A549 (cell line): Measurements from ENCODE around the gene IL10RA. TPM values are rescaled to one million over a fixed set of nuclear protein-coding genes. Genes with fewer than 3 reads are reported as not detected.
A peak's percentile ranks its signal among the peaks of the same experiment; 100 is the strongest.

Experiments
- ATAC-seq, 2 experiments: fragments of 200-7000 bp in 1 of 2; fragments of >200 bp in 1 of 2; cut with Nextera tagmentation in 1 of 2; cut with Tn5 transposase in 1 of 2; 3 replicates each; pipeline versions ENCODE4 v1.8.0 to v1.9.1; 2018 to 2020; ENCODE audit warnings: mild to moderate bottlenecking in 1 of 2, moderate library complexity in 1 of 2
- CTCF ChIA-PET: fragments of 300-600 bp; sonication (Branson Sonifier 250); formaldehyde crosslinking; extraction: SDS; loops from one replicate; lab custom pipeline; 2021; ENCODE audit warnings: antibody characterized with exemption, inconsistent platforms; lab: Yijun Ruan, JAX
- POLR2A ChIA-PET: fragments of 350-600 bp; formaldehyde crosslinking; extraction: SDS; loops from one replicate; lab custom pipeline; 2021; ENCODE audit warnings: antibody characterized with exemption, inconsistent platforms; lab: Yijun Ruan, JAX
- DNase-seq, 2 experiments: peaks; one replicate each; pipeline versions ENCODE4 v3.0.0 to v3.0.0-alpha.2; 2011 to 2016; ENCODE audit warnings: low read depth in 1 of 2, low spot score in 1 of 2
- FAIRE-seq: peaks from 2 replicates; lab custom pipeline; 2011; peaks lifted over from hg19 to GRCh38; lab: Jason Lieb, UNC
- H3K27ac ChIP-seq, 2 experiments: fragments of >200 bp; sonication (Bioruptor Twin); formaldehyde crosslinking; 3 replicates each; pipeline ENCODE4 v1.5.1; 2016 to 2017
- H3K4me1 ChIP-seq: fragments of >200 bp; sonication (Bioruptor Twin); formaldehyde crosslinking; 3 replicates; pipeline ENCODE4 v1.6.1; 2016
- H3K4me2 ChIP-seq: fragments of >200 bp; sonication (Bioruptor Twin); formaldehyde crosslinking; 3 replicates; pipeline ENCODE4 v1.6.1; 2016
- H3K4me3 ChIP-seq: fragments of >200 bp; sonication (Bioruptor Twin); formaldehyde crosslinking; 3 replicates; pipeline ENCODE4 v1.5.1; 2016
- H3K9me3 ChIP-seq: fragments of >200 bp; sonication (Bioruptor Twin); formaldehyde crosslinking; 3 replicates; pipeline ENCODE4 v1.6.1; 2016
- CBX2 ChIP-seq: fragments of 200-600 bp; sonication (generic); IDR thresholded peaks from 2 replicates; pipeline ENCODE4 v1.6.1; 2016; ENCODE audit warnings: low read depth, mild to moderate bottlenecking, borderline replicate concordance
- E2F6 ChIP-seq: IDR thresholded peaks from 2 replicates; pipeline ENCODE4 v1.6.1; 2012; ENCODE audit warnings: low read depth, borderline replicate concordance
- EHMT2 ChIP-seq: fragments of 200-600 bp; sonication (generic); IDR thresholded peaks from 2 replicates; pipeline ENCODE4 v1.6.1; 2016; ENCODE audit warnings: antibody characterized with exemption, low read depth, mild to moderate bottlenecking, moderate library complexity
- FOSL2 ChIP-seq, 2 experiments: fragments of 450-650 bp in 1 of 2; fragments of >200 bp in 1 of 2; sonication (Bioruptor Twin) in 1 of 2; formaldehyde crosslinking; IDR thresholded peaks; 2 replicates each; pipeline versions ENCODE4 v1.5.0 to v1.6.1; 2016 to 2020; ENCODE audit warnings: mild to moderate bottlenecking in 1 of 2, moderate library complexity in 1 of 2
- HOXA7 ChIP-seq: fragments of 250-450 bp; sonication (Bioruptor Pico); IDR thresholded peaks from 2 replicates; pipeline ENCODE4 v1.5.0; 2020; ENCODE audit warnings: mild to moderate bottlenecking, moderate library complexity
- JUN ChIP-seq, 2 experiments: fragments of >200 bp; sonication (Bioruptor Twin); formaldehyde crosslinking; IDR thresholded peaks; 2 replicates in 1 of 2; 3 replicates in 1 of 2; pipeline ENCODE4 v1.6.1; 2016 to 2017
- NPAS2 ChIP-seq: fragments of 250-450 bp; sonication (Bioruptor Pico); IDR thresholded peaks from 2 replicates; pipeline ENCODE4 v1.8.0; 2022; ENCODE audit warnings: mild to moderate bottlenecking, moderate library complexity, borderline replicate concordance
- POLR2A ChIP-seq: IDR thresholded peaks from 2 replicates; pipeline ENCODE4 v1.6.1; 2012; ENCODE audit warnings: mild to moderate bottlenecking, low read length
- RCOR1 ChIP-seq: fragments of 150-350 bp; IDR thresholded peaks from 2 replicates; pipeline ENCODE4 v1.6.1; 2014; ENCODE audit warnings: antibody characterized with exemption, low read length, low read depth
- RNF2 ChIP-seq: fragments of 200-600 bp; sonication (generic); IDR thresholded peaks from 2 replicates; pipeline ENCODE4 v1.6.1; 2016; ENCODE audit warnings: low read depth, mild to moderate bottlenecking, antibody characterized with exemption, moderate library complexity, borderline replicate concordance
- USF2 ChIP-seq: fragments of 450-650 bp; IDR thresholded peaks from 2 replicates; pipeline ENCODE4 v1.6.1; 2014; ENCODE audit warnings: antibody characterized with exemption
- ZC3H11A ChIP-seq: fragments of 450-650 bp; IDR thresholded peaks from 2 replicates; pipeline ENCODE4 v1.6.1; 2014; ENCODE audit warnings: antibody characterized with exemption, mild to moderate bottlenecking
- ZFP36 ChIP-seq: fragments of 450-650 bp; IDR thresholded peaks from 2 replicates; pipeline ENCODE4 v1.6.1; 2014; ENCODE audit warnings: borderline replicate concordance; ENCODE audit not compliant: partially characterized antibody
- ZSCAN20 ChIP-seq: fragments of 250-450 bp; sonication (Bioruptor Pico); IDR thresholded peaks from 2 replicates; pipeline ENCODE4 v1.8.0; 2022; ENCODE audit warnings: mild to moderate bottlenecking, moderate library complexity
- WGBS: methylation state at CpG from one replicate; pipeline ENCODE4 v1.1.6; 2017; ENCODE audit errors: missing lambda C conversion rate; 5-methylcytosine and 5-hydroxymethylcytosine counted together
- polyA plus RNA-seq, 4 experiments: library from polyadenylated mRNA; depleted of rRNA in 3 of 4; stranded (reverse); fragments of >200 nt; fragmentation: RNase III in 1 of 4; extraction: RNeasy Plus Mini Kit Qiagen cat#74134 plus additional on column Dnase treatment in 1 of 4; gene quantifications; 2 replicates in 3 of 4; 3 replicates in 1 of 4; pipeline ENCODE4 v1.2.3, GENCODE V29; 2011 to 2017

Gene IL10RA
- polyA plus RNA-seq, 2 of the 4 experiments (the other 2 are of a cell fraction), result 0.03 to 0.17 TPM

- Histone ChIP-seq H3K9me3 (no peaks in the 10 kb centered on the region), H3K4me3 (no peak overlapping the region), H3K27ac (no peak overlapping the region), H3K4me1 (no peaks in the 10 kb centered on the region), H3K4me2 (no peak overlapping the region)
- ATAC-seq (no peak), DNase-seq (no peak), FAIRE-seq (no peak)
- 70% methylated on average over 3 of the region's 3 CpGs for WGBS
- ChIA-PET CTCF (no interaction called here), POLR2A (no interaction called here)
- no peak for TF ChIP-seq POLR2A
- TF ChIP-seq HOXA7 (CRISPR knock-in tag), result no peak
- no peak for TF ChIP-seq ZSCAN20 (CRISPR knock-in tag)
- no peak for TF ChIP-seq ZFP36
- TF ChIP-seq CBX2, result no peak
Observed at GRCh38 chr11:117980720-117981119, 5.5 kb upstream of the IL10RA start.

- H3K4me2 ChIP-seq, result no peak overlapping the region
- H3K4me3 ChIP-seq, result no peak overlapping the region
- CTCF ChIA-PET, result interaction anchor here (0.7 to 1.5 kb wide), 2 partner anchors 36 to 71 kb away, joined by 3 to 6 read pairs; no protein-coding TSS in a partner anchor
- no peak for ATAC-seq
- POLR2A ChIA-PET, result no interaction called here
- no peak for FAIRE-seq
- no peak overlapping the region for H3K27ac ChIP-seq
- H3K4me1 ChIP-seq, result no peaks in the 10 kb centered on the region
- no peaks in the 10 kb centered on the region for H3K9me3 ChIP-seq
- WGBS, result 72% methylated on average over 3 of the region's 3 CpGs
- DNase-seq, result no peak
- TF ChIP-seq NPAS2 (no peak), RCOR1 (no peak), EHMT2 (no peak), ZC3H11A (no peak)
Observed at GRCh38 chr11:117983163-117983475, 3.1 kb upstream of the IL10RA start.

- no peak overlapping the region for H3K4me2 ChIP-seq
- no peaks in the 10 kb centered on the region for H3K4me1 ChIP-seq
- no peak overlapping the region for H3K4me3 ChIP-seq
- no peak for FAIRE-seq
- no peak for DNase-seq
- ChIA-PET CTCF (interaction anchor here (1.2 kb wide), 1 partner anchor 38 kb away, joined by 4 read pairs; no protein-coding TSS in a partner anchor), POLR2A (no interaction called here)
- H3K9me3 ChIP-seq, result no peaks in the 10 kb centered on the region
- H3K27ac ChIP-seq, result no peak overlapping the region
- WGBS, result 33% methylated on average over 4 of the region's 4 CpGs
- TF ChIP-seq JUN (IDR thresholded peaks at IDR 0.05) (no peak), POLR2A (no peak), RNF2 (no peak), USF2 (no peak), FOSL2 (IDR thresholded peaks at IDR 0.05) (no peak), FOSL2 (CRISPR knock-in tag; IDR thresholded peaks at IDR 0.05) (no peak)
- ATAC-seq, result no peak
Observed at GRCh38 chr11:117984476-117984875, 1.7 kb upstream of the IL10RA start.

- peak overlapping the region; percentile 88; the same call in 1 of the 3 replicates for H3K4me2 ChIP-seq
- WGBS, result 74% methylated on average over 15 of the region's 15 CpGs
- H3K27ac ChIP-seq, result no peak overlapping the region
- POLR2A ChIA-PET, result no interaction called here
- FAIRE-seq, result no peak
- ATAC-seq, result no peak
- no peak for TF ChIP-seq NPAS2
- TF ChIP-seq E2F6, result no peak
- H3K4me3 ChIP-seq, result no peak overlapping the region
- DNase-seq, result no peak
- no peaks in the 10 kb centered on the region for H3K4me1 ChIP-seq
- CTCF ChIA-PET, result interaction anchor here (0.9 to 1.4 kb wide), 3 partner anchors 40 to 170 kb away, joined by 3 to 4 read pairs (median 3); no protein-coding TSS in a partner anchor
- H3K9me3 ChIP-seq, result no peaks in the 10 kb centered on the region
Observed at GRCh38 chr11:117986981-117987574, 884 bp downstream of the IL10RA start.
